GM23338 (cell line): ENCODE measurements around the gene ABCC6.

Experiments
- CTCF ChIP-seq, 2 experiments: fragments of 200-600 bp in 1 of 2; sonication (generic) in 1 of 2; conservative IDR thresholded peaks; 2 replicates each; pipeline versions ENCODE4 v1.5.1 to v1.6.1; 2016 to 2017; ENCODE audit warnings: antibody characterized with exemption in 2 of 2, low read depth in 2 of 2, mild to moderate bottlenecking in 2 of 2, moderate library complexity in 1 of 2
- EZH2 ChIP-seq: fragments of 200-600 bp; sonication (generic); IDR thresholded peaks from one replicate; pipeline ENCODE4 v1.8.0; 2017; ENCODE audit warnings: antibody characterized with exemption, mild to moderate bottlenecking, low read depth; ENCODE audit not compliant: unreplicated experiment
- EZH2phosphoT487 ChIP-seq: fragments of 200-600 bp; sonication (generic); IDR thresholded peaks from one replicate; pipeline ENCODE4 v1.8.1; 2018; ENCODE audit warnings: antibody characterized with exemption; ENCODE audit not compliant: unreplicated experiment
- POLR2AphosphoS5 ChIP-seq: IDR thresholded peaks from 2 replicates; pipeline ENCODE4 v1.6.1; 2016; ENCODE audit warnings: antibody characterized with exemption, low read depth
- REST ChIP-seq: IDR thresholded peaks from one replicate; pipeline ENCODE4 v1.6.1; 2018; ENCODE audit warnings: antibody characterized with exemption; ENCODE audit not compliant: unreplicated experiment

GRCh38 chr16:16102738-16103137, 120.6 kb downstream of the ABCC6 start:
- TF ChIP-seq CTCF (conservative IDR thresholded peaks at IDR 0.05; ENCODE audit: low read depth in 2 of 2) (no peak), POLR2AphosphoS5 (no peak), EZH2 (no peak), REST (no peak), EZH2phosphoT487 (no peak)
